GM12878 (cell line): Measurements from ENCODE around the gene PDILT.

ENCODE experiments used
- CTCF ChIP-seq, 3 experiments: IDR thresholded peaks in 2 of 3; conservative IDR thresholded peaks in 1 of 3; 2 replicates each; pipeline ENCODE4 v1.5.1; 2011; ENCODE audit warnings: low read depth in 3 of 3, low read length in 3 of 3, mild to moderate bottlenecking in 3 of 3, control low read depth in 2 of 3, moderate library complexity in 2 of 3, inconsistent platforms in 1 of 3, mixed read lengths in 1 of 3; ENCODE audit not compliant: control insufficient read depth in 2 of 3, insufficient read depth in 1 of 3; ENCODE audit errors: extremely low read depth in 1 of 3
- HCFC1 ChIP-seq: fragments of 150-350 bp; IDR thresholded peaks from 2 replicates; pipeline ENCODE4 v1.6.1; 2014; ENCODE audit warnings: low read length
- MAX ChIP-seq: IDR thresholded peaks from 2 replicates; pipeline ENCODE4 v1.6.1; 2012; ENCODE audit warnings: low read depth, low read length, improper control_type of control experiment
- NKRF ChIP-seq: fragments of 450-650 bp; conservative IDR thresholded peaks from 2 replicates; pipeline ENCODE4 v1.6.1; 2017; ENCODE audit warnings: mild to moderate bottlenecking, moderate library complexity
- RAD21 ChIP-seq: IDR thresholded peaks from 2 replicates; pipeline ENCODE4 v1.6.1; 2011; ENCODE audit warnings: mild to moderate bottlenecking, low read depth, low read length, moderate library complexity; ENCODE audit not compliant: insufficient read depth
- SMC3 ChIP-seq: IDR thresholded peaks from 2 replicates; pipeline ENCODE4 v1.6.1; 2011; ENCODE audit warnings: low read length, improper control_type of control experiment, borderline replicate concordance
- SP1 ChIP-seq: IDR thresholded peaks from one replicate; pipeline ENCODE4 v1.6.1; 2011; ENCODE audit warnings: low read depth, low read length
- SUZ12 ChIP-seq: fragments of 200-600 bp; sonication (generic); IDR thresholded peaks from one replicate; pipeline ENCODE4 v1.6.1; 2018; ENCODE audit warnings: antibody characterized with exemption, mild to moderate bottlenecking; ENCODE audit not compliant: unreplicated experiment
- YY1 ChIP-seq: IDR thresholded peaks from 2 replicates; pipeline ENCODE4 v1.6.1; 2011; ENCODE audit warnings: low read depth, mild to moderate bottlenecking, low read length

GRCh38 chr16:20331635-20332034, 72.9 kb downstream of the PDILT start:
- no peak for TF ChIP-seq NKRF
- no peak for TF ChIP-seq CTCF (IDR thresholded peaks at IDR 0.05 in 2 of 3, conservative IDR thresholded peaks at IDR 0.05 in 1 of 3; ENCODE audit: control insufficient read depth in 2 of 3, extremely low read depth in 1 of 3, insufficient read depth in 1 of 3, low read depth in 3 of 3, low read length in 3 of 3)
- TF ChIP-seq YY1 = no peak
- no peak for TF ChIP-seq MAX
- TF ChIP-seq SP1 = no peak
- TF ChIP-seq SUZ12 = no peak
- TF ChIP-seq SMC3 = no peak
- TF ChIP-seq HCFC1 = no peak
- TF ChIP-seq RAD21 = no peak
